ENCODE data around the gene MOSPD2.
A peak's percentile ranks its signal among the peaks of the same experiment; 100 is the strongest.

The MOSPD2 gene

DNA sequence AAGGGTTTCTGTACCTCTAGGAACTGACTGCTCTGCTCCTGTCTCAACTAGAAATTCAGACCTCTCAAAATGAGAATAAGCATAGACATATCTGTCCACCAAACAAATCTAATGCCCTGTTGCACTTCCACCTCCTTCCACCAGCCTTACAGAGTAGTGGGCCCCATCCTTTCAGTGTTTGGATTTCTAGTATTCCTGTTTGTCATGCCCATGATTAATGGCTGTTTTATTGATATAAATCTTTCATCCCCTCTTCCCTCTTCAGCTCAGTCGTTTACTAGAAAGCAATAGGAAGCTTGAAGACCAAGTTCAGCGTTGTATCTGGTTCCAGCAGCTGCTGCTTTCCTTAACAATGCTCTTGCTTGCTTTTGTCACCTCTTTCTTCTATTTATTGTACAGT, 46.2 kb downstream of the MOSPD2 start:
- TF ChIP-seq, protein P1, sequence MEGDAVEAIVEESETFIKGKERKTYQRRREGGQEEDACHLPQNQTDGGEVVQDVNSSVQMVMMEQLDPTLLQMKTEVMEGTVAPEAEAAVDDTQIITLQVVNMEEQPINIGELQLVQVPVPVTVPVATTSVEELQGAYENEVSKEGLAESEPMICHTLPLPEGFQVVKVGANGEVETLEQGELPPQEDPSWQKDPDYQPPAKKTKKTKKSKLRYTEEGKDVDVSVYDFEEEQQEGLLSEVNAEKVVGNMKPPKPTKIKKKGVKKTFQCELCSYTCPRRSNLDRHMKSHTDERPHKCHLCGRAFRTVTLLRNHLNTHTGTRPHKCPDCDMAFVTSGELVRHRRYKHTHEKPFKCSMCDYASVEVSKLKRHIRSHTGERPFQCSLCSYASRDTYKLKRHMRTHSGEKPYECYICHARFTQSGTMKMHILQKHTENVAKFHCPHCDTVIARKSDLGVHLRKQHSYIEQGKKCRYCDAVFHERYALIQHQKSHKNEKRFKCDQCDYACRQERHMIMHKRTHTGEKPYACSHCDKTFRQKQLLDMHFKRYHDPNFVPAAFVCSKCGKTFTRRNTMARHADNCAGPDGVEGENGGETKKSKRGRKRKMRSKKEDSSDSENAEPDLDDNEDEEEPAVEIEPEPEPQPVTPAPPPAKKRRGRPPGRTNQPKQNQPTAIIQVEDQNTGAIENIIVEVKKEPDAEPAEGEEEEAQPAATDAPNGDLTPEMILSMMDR (IDR thresholded peaks at IDR 0.05; ENCODE audit: control insufficient read depth, insufficient read depth, low read depth, low read length, missing control alignments): no peak
- no peak overlapping the region for H3K4me3 ChIP-seq (ENCODE audit: control insufficient read depth, low read depth, low read length)
- DNase-seq (ENCODE audit: low read depth): no peak

GRCh38 chrX:14920196-14920595, 47.0 kb downstream of the MOSPD2 start:
- no peak overlapping the region for H3K4me3 ChIP-seq (ENCODE audit: control insufficient read depth, low read depth, low read length)
- TF ChIP-seq, protein P1 (IDR thresholded peaks at IDR 0.05; ENCODE audit: control insufficient read depth, insufficient read depth, low read depth, low read length, missing control alignments): no peak
- peak; percentile 44 for DNase-seq (ENCODE audit: low read depth)

DNA sequence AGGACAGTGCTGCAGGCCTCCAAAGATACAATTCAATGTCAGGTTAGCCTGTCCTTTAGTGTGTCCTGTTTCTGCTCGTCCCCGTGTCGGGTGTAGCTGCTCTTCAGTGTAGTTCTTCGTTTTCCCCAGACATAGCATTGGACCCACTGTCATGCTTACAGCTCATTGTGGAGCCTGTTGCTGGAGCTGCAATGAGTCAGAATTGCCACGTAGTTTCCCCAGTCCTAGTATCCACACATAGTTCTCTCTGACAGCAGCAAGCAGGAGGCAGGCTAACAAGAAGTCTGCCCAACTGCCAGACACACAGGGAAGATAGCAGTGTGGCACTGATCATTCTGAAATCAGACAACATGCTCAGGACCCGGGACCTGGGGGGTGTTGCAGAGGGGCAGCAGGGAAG, 49.2 kb downstream of the MOSPD2 start:
- DNase-seq (ENCODE audit: low read depth): peak; percentile 85
- TF ChIP-seq, protein P1 (IDR thresholded peaks at IDR 0.05; ENCODE audit: control insufficient read depth, insufficient read depth, low read depth, low read length, missing control alignments): peak; percentile 6
- H3K4me3 ChIP-seq (ENCODE audit: control insufficient read depth, low read depth, low read length): no peak overlapping the region

DNA sequence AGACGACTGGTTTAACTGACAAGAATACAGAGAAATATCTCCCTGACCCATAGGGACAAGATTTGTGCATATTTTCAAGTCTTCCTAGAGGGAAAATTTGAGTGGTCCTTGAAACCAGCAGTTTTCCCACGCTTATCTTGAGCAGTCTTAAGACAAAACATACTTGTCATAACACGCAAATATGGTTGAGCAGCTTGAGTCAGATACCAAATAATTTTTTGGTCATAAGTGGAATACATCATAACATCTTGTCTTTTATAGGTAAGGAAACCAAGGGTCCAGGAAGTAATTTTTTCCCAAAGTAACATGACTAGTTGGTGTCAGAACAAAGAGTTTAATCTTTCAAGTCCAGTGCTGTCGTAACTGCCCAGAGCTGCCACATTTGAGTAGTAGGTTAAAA, 50.5 kb downstream of the MOSPD2 start:
- TF ChIP-seq, protein P1 (IDR thresholded peaks at IDR 0.05; ENCODE audit: control insufficient read depth, insufficient read depth, low read depth, low read length, missing control alignments): no peak
- no peak for DNase-seq (ENCODE audit: low read depth)
- H3K4me3 ChIP-seq (ENCODE audit: control insufficient read depth, low read depth, low read length): no peak overlapping the region

GRCh38 chrX:14926471-14926870, 53.2 kb downstream of the MOSPD2 start:
- TF ChIP-seq, protein P1 (IDR thresholded peaks at IDR 0.05; ENCODE audit: control insufficient read depth, insufficient read depth, low read depth, low read length, missing control alignments): no peak
- no peak for DNase-seq (ENCODE audit: low read depth)
- H3K4me3 ChIP-seq (ENCODE audit: control insufficient read depth, low read depth, low read length): no peak overlapping the region

GRCh38 chrX:14927401-14927800, 54.2 kb downstream of the MOSPD2 start:
- TF ChIP-seq, protein P1 (IDR thresholded peaks at IDR 0.05; ENCODE audit: control insufficient read depth, insufficient read depth, low read depth, low read length, missing control alignments): no peak
- DNase-seq (ENCODE audit: low read depth): no peak

GRCh38 chrX:14930663-14931062, 57.4 kb downstream of the MOSPD2 start:
- no peak for DNase-seq (ENCODE audit: low read depth)
- H3K4me3 ChIP-seq (ENCODE audit: control insufficient read depth, low read depth, low read length): no peak overlapping the region
- TF ChIP-seq, protein P1 (IDR thresholded peaks at IDR 0.05; ENCODE audit: control insufficient read depth, insufficient read depth, low read depth, low read length, missing control alignments): no peak

More at GRCh38 chrX:14927401-14927800, 54.2 kb downstream of the MOSPD2 start:
- no peak overlapping the region for H3K4me3 ChIP-seq (ENCODE audit: control insufficient read depth, low read depth, low read length)
